GM19239 (cell line): ENCODE results near the gene ZNF532.
"Not testable (repeated sequence)": the region's sequence is repeated elsewhere in the genome, so short reads cannot be mapped to it uniquely, and the experiment has no call there.

Source experiments
- DNase-seq: peaks from one replicate; pipeline ENCODE4 v3.0.0; 2011; ENCODE audit warnings: low spot score; ENCODE audit not compliant: insufficient read length
- FAIRE-seq: peaks from 2 replicates; lab custom pipeline; 2011; peaks lifted over from hg19 to GRCh38; lab: Jason Lieb, UNC

The ZNF532 gene

GRCh38 chr18:59022167-59022945 lies 157.7 kb downstream of the ZNF532 start:
- FAIRE-seq: no peak

DNA sequence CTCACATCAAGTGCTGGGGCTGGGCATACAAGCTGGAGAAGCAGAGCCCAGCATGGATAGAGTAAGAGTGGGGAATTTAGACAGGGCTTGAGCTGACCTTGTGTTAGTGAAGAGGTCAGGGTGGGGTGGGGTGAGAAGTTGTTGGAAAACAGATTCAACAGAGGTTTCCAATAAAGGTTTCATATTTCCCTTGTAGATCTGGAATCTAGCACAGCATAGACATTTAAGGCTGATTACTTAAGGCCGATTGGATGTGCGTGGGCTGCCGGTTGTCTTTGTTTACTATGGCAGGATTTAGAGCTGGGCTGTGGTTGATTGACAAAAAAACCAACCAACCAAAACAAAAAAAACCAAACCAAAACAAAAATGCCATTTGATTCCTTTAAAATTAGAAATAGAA lies 160.2 kb downstream of the ZNF532 start:
- FAIRE-seq: no peak
- DNase-seq: no peak

More at GRCh38 chr18:59022167-59022945, 157.7 kb downstream of the ZNF532 start:
- DNase-seq: no peak

DNA sequence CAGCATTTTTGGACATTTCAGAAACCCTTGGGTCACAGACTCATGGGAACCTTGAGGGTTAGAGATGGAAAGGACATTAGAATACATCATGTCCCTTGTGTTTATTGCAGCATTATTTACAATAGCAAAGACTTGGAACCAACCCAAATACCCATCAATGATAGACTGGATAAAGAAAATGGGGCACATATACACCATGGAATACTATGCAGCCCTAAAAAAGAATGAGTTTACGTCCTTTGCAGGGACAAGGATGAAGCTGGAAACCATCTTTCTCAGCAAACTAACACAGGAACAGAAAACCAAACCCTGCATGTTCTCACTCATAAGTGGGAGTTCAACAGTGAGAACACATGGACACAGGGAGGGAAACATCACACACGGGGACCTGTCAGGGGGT lies 160.9 kb downstream of the ZNF532 start:
- FAIRE-seq, DNase-seq: not testable (repeated sequence)

DNA sequence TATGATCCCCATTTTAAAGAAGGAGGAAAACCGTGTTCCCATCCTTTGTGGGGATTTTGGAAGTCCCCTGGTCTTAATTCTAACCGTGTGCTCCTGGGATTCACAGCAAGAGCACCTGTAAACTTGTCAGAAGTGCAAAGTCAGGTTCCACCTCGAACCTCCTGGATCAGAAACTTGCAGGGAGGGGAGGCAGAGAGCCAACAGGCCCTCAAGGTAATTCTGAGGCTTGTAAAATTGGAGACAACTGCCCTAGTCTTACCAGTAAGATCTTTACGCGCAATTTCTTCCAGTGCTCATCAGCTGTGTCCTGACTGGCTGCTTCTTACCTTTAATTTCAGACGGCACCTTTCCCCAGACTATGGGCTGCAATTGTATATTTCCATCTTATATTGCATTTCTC lies 161.7 kb downstream of the ZNF532 start:
- DNase-seq (no peak), FAIRE-seq (no peak)

DNA sequence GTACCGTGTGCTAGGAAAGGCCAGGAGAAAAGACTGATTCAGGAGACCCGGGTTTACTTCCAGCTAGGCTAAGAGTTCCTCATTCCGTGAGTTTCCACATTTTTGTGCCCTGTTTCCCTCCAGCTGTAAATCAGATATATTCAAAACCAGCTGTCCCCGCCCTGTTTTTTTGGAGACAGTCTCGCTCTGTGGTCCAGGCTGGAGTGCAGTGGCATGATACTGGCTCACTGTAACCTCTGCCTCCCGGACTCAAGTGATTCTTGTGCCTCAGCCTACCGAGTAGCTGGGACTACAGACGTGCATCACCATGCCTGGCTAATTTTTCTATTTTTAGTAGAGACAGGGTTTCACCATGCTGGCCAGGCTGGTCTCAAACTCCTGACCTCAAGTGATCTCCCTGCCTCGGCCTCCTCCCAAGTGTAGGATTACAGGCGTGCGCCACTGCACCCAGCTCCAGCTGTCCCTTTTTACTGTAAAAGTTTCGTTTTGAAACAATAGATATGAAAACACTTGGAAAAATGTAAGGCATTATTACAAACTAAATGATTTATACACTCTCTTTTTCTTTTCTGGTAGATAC lies 162.2 kb downstream of the ZNF532 start:
- FAIRE-seq: no peak
- no peak for DNase-seq

DNA sequence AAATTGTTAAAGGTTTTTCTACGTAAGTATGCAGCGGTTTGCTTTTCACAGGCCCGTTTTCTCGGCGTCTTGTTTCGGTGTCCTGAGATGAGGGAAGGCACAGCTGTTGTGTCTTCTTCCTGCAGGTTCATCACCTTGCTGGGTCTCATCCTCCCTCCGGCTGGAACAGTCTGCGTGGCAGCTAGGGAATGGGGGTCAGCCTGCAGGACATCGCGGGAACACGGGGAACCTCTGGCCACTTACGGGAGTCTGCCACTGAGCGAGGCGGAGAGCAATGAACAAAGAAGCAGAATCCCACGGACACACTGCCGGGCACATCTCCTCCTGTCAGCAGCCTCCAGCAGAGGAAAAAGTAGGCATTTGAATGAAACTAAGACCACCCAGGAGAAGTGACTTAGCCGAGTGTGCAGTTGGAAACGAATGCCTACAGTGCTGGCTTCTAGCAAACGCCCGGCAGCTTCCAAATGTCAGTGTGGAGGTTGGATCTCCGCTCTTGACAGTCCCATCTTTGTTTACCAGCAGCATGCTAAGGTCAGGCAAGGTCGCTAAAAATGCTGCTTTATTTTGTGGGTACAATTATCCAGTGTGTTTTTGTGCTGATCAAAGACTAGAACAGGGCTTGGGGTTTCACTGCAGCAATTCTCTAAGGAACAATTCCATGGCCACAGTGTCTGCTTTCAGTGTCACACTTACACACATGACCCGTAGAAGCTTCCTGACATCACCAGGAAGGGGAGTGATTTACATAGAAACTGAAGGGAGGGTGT lies 165.2 kb downstream of the ZNF532 start:
- FAIRE-seq (no peak), DNase-seq (no peak)

DNA sequence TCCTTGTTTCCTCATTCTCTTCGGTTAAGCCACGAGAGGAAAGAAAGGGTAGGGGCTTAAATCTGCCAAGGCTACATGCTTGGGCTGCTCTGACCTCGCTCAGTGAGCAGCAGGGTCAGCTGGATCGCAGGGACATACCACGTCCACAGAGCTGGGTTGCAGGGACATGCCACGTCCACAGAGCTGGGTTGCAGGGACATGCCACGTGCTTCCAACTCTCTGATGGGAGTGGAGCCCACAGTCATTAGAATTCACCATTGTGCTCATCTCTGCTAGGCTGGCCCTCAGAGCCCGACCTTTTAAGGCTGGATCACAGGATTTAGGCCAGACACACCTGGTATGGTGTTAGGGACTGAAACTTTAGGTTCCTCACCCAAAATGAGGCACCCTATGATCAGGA lies 167.6 kb downstream of the ZNF532 start:
- FAIRE-seq (no peak), DNase-seq (no peak)

- FAIRE-seq: no peak
These were observed 168.7 kb downstream of the ZNF532 start for GRCh38 chr18:59033359-59033758.

GRCh38 chr18:59033974-59034373 lies 169.3 kb downstream of the ZNF532 start:
- no peak for DNase-seq
- FAIRE-seq: no peak

More at GRCh38 chr18:59033359-59033758, 168.7 kb downstream of the ZNF532 start:
- no peak for DNase-seq

DNA sequence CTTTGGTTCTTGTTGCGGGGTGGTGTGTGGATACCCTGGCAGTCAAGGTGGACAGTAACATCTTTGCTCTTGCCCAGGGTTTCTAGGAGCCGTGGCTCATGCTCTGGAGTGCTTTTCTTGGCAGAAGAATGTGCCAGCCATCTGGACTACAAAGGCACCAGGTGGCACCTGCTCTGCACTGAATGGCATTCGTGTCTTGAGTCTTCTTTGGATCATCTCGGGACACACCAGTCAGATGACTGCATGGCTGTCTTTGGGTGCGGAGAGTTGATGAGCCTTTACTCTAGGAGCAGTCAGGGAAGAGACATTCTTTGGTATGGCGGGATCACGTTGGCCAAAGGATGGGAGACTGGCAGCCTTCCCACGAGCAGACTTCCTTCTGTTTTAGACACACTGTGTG lies 170.9 kb downstream of the ZNF532 start:
- FAIRE-seq (no peak), DNase-seq (no peak)
